ENCODE results near the gene C17orf114.

C17orf114 gene

DNA sequence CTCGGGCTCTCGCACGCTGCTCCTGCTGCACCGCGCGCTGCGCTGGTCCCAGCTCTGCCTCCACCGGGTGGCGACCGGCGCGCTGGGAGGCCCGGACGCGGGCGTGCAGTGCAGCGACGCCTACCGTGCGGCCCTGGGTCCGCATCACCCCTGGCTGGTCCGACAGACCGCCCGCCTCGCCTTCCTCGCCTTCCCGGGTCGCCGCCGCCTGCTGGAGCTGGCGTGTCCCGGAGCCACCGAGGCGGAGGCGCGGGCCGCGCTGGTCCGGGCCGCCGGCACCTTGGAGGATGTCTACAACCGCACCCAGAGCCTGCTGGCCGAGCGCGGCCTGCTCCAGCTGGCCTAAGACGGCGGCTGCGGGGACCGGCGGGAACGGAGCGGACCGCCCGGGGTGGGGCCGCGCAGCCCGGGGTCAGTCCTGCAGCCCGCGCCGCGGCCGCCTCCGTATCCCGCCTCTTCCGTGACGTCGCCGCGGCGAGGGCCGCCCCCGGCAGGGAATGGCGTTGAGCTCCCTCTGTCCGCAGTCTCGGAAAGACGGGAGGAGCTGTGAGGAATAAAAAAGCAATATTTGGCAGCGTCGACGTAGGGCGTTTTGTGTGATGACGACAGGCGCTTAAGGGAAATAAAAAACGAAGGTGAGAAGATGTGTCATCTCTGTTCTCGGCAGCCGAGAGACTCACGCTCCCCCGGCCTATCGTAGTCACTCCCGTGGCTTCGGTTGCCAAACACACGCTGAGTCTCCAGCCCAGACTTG lies 12.0 kb downstream of the C17orf114 start:
- Histone ChIP-seq H3K27me3 (peaks cover 0 to 8% of the 10 kb centered on the region in 2 donors), H3K4me3 (peak overlapping the region; percentile 66 to 73), H3K9me3 (no peaks in the 10 kb centered on the region), H3K27ac (peak overlapping the region; percentile 86 to 89), H3K4me1 (peaks cover 0 to 44% (median 30%) of the 10 kb centered on the region in 4 donors), H3K36me3 (no peaks in the 10 kb centered on the region)
- TF ChIP-seq, protein P1, sequence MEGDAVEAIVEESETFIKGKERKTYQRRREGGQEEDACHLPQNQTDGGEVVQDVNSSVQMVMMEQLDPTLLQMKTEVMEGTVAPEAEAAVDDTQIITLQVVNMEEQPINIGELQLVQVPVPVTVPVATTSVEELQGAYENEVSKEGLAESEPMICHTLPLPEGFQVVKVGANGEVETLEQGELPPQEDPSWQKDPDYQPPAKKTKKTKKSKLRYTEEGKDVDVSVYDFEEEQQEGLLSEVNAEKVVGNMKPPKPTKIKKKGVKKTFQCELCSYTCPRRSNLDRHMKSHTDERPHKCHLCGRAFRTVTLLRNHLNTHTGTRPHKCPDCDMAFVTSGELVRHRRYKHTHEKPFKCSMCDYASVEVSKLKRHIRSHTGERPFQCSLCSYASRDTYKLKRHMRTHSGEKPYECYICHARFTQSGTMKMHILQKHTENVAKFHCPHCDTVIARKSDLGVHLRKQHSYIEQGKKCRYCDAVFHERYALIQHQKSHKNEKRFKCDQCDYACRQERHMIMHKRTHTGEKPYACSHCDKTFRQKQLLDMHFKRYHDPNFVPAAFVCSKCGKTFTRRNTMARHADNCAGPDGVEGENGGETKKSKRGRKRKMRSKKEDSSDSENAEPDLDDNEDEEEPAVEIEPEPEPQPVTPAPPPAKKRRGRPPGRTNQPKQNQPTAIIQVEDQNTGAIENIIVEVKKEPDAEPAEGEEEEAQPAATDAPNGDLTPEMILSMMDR (IDR thresholded peaks at IDR 0.05): peak; percentile 79 to 81
- peak; percentile 77 to 90 for DNase-seq
- intact Hi-C loops (cut with DNase I; ENCODE audit: low total_unique reads): loop anchor here (5.0 kb wide), 3 partner anchors 42 to 92 kb away; partner anchors contain the start of genes MED11 and MINK1

DNA sequence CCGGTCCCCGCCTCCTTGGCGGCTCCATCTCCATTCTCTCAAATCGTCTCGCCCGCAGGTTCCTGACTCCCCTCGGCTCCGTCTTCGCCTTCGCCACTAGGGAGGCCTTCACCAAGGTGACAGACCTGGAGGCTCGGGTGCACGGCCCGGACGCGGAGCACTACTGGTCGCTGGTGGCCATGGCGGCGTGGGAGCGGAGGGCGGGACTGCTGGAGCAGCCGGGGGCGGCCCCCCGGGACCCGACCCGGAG lies 12.5 kb downstream of the C17orf114 start:
- peak overlapping the region; percentile 86 to 89 for H3K27ac ChIP-seq
- no peaks in the 10 kb centered on the region for H3K9me3 ChIP-seq
- H3K4me3 ChIP-seq: peak overlapping the region; percentile 66 to 73
- TF ChIP-seq, protein P1 (IDR thresholded peaks at IDR 0.05): no peak
- intact Hi-C loops (cut with DNase I; ENCODE audit: low total_unique reads): loop anchor here (5.0 kb wide), 3 partner anchors 43 to 93 kb away; partner anchors contain the start of genes MED11 and MINK1
- peaks cover 0 to 46% (median 31%) of the 10 kb centered on the region in 4 donors for H3K4me1 ChIP-seq
- H3K36me3 ChIP-seq: no peaks in the 10 kb centered on the region
- peaks cover 0 to 9% of the 10 kb centered on the region in 2 donors for H3K27me3 ChIP-seq
- no peak for DNase-seq

DNA sequence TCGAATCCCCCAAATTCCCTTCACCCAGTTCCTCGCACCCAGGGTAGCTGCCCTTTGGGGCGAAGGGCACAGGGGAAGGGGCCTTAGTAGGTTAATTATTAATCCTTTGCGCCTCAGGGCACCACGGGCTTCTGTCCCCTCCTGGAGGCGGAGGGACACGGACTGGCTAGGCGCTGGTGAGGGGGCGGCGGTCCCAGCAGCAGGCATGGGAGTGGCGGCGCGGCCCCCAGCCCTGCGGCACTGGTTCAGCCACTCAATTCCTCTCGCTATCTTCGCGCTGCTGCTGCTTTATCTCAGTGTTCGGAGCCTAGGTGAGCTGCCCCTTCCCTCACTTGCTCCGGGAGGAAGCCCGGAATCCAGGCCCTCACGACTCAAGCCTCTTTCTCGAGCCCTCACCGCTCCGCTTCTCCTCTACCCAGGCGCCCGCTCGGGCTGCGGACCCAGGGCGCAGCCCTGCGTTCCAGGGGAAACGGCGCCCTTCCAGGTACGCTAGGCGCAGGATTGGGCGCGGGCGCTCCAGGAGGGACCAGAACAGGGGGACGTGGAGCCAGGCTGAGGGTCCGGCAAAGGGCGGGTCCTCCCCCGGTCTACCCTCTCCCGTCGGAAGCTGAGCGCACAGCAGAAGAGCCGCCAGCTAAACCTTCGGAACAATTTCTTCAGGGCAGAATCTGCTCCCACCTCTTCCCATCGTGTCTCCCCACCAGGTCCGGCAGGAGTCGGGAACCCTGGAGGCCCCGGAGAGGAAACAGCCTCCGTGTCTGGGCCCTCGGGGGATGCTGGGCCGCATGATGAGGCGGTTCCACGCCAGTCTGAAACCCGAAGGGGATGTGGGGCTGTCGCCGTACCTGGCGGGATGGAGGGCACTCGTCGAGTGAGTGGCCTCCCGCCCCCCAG lies 13.1 kb downstream of the C17orf114 start, which contains the start of gene GLTPD2:
TSS of gene GLTPD2 (plus strand) at position 158 of the 894 bp plus-strand sequence. CDS start at position 206, 48 bp downstream.
- Histone ChIP-seq H3K27me3 (peaks cover 0 to 13% of the 10 kb centered on the region in 2 donors), H3K4me3 (peak within 1 kb of the TSS; percentile 66 to 73), H3K9me3 (no peaks in the 10 kb centered on the region), H3K4me1 (peaks cover 0 to 46% (median 31%) of the 10 kb centered on the region in 4 donors), H3K27ac (peak within 1 kb of the TSS; percentile 86 to 89), H3K36me3 (no peaks in the 10 kb centered on the region)
- no peak for DNase-seq
- intact Hi-C loops (cut with DNase I; ENCODE audit: low total_unique reads): loop anchor here (5.0 kb wide), 3 partner anchors 43 to 93 kb away; partner anchors contain the start of genes MED11 and MINK1
- TF ChIP-seq, protein P1 (IDR thresholded peaks at IDR 0.05): no peak

DNA sequence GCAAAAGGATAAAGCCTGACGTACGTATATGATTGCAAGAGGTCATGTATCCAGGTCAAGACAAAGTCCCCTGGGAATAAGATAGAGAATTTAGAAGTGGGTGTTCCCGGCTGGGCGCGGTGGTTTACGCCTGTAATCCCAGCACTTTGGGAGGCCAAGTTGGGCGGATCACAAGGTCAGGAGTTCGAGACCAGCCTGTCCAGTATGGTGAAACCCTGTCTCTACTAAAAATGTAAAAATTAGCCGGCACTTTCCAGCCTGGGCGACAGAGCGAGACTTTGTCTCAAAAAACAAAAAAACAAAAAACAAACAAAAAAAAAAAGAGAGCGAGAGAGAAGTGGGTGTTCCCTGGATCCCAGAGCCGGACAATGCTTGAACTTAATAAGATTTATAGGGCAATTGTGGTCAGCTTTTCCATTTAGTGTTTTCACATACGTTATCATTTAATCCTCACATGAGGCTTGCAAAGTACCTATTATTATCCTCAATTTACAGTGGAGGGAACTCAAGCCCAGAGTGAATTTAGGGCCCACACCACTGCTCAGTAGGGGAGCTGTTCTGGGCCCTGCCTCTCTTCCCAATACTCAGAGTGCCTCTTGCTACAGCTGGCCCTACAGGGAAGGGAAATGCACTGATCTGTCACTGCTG lies 13.8 kb downstream of the C17orf114 start:
- intact Hi-C loops (cut with DNase I; ENCODE audit: low total_unique reads): loop anchor here (5.0 kb wide), 3 partner anchors 44 to 94 kb away; partner anchors contain the start of genes MED11 and MINK1
- no peak for DNase-seq
- Histone ChIP-seq H3K4me3 (no peak overlapping the region), H3K9me3 (no peaks in the 10 kb centered on the region), H3K27me3 (peaks cover 0 to 20% of the 10 kb centered on the region in 2 donors), H3K4me1 (peaks cover 0 to 46% (median 31%) of the 10 kb centered on the region in 4 donors), H3K27ac (no peak overlapping the region), H3K36me3 (no peaks in the 10 kb centered on the region)
- TF ChIP-seq, protein P1 (IDR thresholded peaks at IDR 0.05): no peak

DNA sequence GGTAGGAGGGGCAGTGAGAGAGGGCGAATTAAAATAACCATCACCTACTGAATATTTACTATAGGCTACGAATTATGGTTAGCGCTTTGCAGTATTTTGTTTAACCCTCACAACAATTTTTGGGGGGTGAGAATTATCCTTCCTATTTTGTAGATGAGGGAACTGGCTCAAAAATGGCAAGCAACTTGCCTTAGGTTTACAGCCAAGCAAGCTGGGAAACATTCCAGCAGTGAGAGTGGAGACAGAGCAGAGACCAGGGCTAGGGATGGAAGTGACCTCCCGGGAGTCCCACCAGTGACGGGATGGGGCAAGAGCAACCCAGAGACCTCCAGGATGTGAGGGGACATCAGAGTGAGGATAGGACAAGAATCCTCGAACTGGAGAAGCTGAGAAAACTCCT lies 15.6 kb downstream of the C17orf114 start:
- Histone ChIP-seq H3K27me3 (peaks cover 0 to 37% of the 10 kb centered on the region in 2 donors), H3K27ac (no peak overlapping the region), H3K36me3 (no peaks in the 10 kb centered on the region), H3K4me3 (peak overlapping the region; percentile 9 to 33), H3K4me1 (peaks cover 0 to 46% (median 31%) of the 10 kb centered on the region in 4 donors), H3K9me3 (no peaks in the 10 kb centered on the region)
- TF ChIP-seq, protein P1 (IDR thresholded peaks at IDR 0.05): no peak
- intact Hi-C loops (cut with DNase I; ENCODE audit: low total_unique reads): loop anchor here (5.0 kb wide), 3 partner anchors 46 to 96 kb away; partner anchors contain the start of genes MED11 and MINK1
- no peak for DNase-seq

Measured in tibial artery (tissue), 4 donors.